HCEC 1CT (cell line): ENCODE results near the gene SNX6.

Source experiments
- DNase-seq: peaks from one replicate; pipeline ENCODE4 v3.0.0-alpha.2; 2017

SNX6 gene

GRCh38 chr14:34633742-34634141 lies 3.8 kb upstream of the SNX6 start:
- DNase-seq = no peak

GRCh38 chr14:34632411-34632978 lies 2.5 kb upstream of the SNX6 start:
- DNase-seq = no peak

DNA sequence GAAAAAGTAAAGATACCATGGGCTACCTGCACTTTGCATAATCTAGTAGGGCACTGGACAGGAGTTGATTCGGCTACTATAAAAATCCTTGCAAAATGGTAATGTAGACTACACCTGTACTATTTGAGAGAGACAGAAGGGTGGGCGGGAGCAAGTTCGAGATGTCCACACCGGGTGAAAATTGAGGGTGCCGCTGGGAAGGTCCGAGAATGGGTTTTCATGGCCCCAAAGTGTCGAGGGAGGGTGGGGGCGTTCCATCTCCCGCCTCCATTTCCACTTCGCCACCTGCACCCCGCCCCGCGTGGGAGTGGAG lies 648 bp downstream of the SNX6 start:
- DNase-seq = no peak

- peak; percentile 24 for DNase-seq
Measured at GRCh38 chr14:34628681-34629135, 1.2 kb downstream of the SNX6 start.

DNA sequence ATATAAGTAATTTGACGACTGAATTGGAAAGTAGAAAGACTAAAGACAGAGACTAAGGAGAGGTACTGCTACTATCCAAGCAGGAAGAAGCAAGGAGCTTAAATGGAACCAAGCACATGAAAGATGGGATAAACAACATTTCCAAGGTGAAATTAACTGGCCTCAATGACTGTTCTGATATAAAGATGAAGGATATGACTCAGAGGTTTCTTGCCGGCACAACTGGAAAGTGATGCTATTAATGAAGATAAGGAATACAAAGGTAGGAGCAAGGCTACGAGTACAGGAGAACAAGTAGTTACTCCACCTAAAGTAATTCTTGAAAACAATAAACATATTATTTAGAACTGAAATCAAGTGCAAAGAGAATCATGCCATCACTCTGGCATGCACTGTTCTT lies 6.4 kb downstream of the SNX6 start:
- no peak for DNase-seq

GRCh38 chr14:34620839-34621238 lies 9.1 kb downstream of the SNX6 start:
- no peak for DNase-seq

DNA sequence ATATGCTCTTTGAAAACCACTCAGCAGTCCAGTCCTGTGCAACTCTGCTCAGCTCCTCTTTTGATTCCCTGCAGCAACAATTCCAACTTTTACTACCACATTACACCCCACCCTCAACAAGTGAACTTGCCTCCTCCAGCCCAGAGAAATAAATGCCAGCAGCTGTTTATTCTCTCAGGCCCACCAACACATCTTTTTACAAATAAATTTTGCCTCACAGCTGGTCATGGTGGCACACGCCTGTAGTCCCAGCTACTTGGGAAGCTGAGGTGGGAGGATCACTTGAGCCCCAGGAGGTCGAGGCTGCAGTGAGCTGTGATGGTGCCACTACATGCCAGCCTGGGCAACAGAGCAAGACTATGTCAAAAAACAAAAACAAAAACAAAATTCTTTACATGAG lies 9.8 kb downstream of the SNX6 start:
- no peak for DNase-seq

- no peak for DNase-seq
Measured at GRCh38 chr14:34619471-34619870, 10.5 kb downstream of the SNX6 start.

DNA sequence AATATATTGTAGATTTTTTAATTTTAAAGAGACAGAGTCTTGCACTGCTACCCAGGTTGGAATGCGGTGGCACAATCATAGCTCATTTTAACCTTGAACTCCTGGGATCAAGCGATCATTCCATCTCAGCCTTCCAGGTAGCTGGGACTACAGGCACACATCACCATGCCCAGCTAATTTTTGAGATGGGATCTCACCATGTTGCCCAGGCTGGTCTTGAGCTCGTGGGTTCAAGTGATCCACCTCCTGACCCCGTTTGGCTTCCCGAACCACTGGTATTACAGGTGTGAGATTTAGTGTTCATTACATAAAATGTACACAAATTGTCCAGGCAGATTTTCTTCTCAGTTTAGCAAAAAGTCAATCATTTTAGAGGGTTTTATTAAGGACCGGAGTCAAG lies 13.6 kb downstream of the SNX6 start:
- no peak for DNase-seq

GRCh38 chr14:34615507-34615906 lies 14.4 kb downstream of the SNX6 start:
- DNase-seq = no peak

- no peak for DNase-seq
Measured at GRCh38 chr14:34614638-34615037, 15.3 kb downstream of the SNX6 start.

- DNase-seq = no peak
Measured at GRCh38 chr14:34610101-34610500, 19.8 kb downstream of the SNX6 start.

DNA sequence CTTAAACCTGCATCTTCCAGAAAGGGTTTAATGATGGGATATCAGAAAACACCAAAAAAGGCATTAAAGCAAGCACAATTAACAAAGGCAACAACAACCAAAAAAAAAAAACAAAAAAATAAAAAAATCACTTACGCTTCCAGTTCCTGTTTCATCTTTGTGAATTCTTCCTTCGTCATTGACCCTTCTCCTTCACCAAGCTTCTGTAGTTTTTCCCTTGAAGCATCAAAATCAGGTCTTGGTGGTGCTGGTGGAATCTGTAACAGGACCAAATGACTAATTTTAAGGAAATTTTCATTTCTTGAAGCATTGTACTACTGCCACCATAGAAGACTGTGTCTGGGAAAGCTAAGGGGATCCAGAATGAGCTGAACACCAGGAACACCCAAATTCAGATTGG lies 24.5 kb downstream of the SNX6 start:
- DNase-seq = no peak

GRCh38 chr14:34604995-34605394 lies 25.0 kb downstream of the SNX6 start:
- DNase-seq = no peak

DNA sequence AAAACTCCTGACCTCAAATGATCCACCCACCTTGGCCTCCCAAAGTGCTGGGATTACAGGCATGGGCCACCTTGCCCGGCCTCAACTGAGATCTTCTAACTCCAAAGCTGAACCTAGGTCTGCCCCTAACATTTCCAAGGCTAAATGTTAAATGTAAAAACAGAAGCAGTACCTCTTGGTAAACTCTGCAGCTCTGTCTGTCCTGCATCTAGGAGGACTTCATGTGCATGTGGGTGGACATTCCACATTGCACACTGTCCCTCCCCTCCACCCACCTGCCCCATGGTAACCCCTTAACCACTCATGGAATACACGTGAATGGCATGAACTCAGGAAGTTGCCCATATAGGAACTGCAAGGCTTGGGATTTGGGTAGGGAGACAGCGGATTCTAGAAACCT lies 33.1 kb downstream of the SNX6 start:
- no peak for DNase-seq

DNA sequence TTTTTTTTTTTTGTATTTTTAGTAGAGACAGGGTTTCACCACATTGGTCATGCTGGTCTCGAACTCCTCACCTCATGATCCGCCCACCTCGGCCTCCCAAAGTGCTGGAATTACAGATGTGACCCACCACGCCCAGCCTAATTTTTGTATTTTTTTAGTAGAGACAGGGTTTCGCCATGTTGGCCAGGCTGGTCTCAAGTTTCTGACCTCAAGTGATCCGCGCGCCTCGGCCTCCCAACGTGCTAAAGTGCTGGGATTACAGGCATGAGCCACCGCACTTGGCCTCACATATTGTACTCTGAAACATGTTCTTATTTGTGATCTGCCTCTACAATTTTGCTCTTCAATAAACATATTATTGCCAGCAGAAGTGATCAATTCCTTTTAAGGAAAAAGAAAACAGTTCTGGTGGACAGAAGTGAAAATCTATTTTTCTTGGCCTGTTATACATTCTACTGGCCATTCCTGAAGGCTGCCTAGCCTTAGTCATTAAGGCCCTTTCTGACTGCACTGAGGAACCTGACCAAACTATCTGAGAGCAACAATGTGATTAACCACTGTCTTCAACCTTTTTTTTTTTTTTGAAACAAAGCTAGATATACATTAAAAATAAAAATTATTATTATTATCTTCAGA lies 36.1 kb downstream of the SNX6 start:
- DNase-seq = no peak

DNA sequence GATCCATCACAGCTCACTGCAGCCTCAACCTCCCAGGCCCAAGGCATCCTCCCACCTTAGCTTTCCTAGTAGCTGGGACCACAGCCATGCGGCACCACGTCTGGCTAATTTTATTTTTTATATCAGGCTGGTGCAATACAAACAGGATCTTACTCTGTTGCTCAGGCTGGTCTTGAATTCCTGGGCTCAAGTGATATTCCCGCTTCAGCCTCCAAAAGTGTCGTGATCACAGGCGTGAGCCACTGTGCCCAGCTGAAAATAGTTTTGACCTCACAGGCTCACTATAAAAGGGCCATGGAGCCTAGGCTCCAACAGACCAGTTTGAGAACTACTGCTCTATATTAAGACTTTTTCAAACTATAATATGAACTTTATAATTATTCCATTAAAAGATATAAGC lies 37.3 kb downstream of the SNX6 start:
- DNase-seq = no peak

DNA sequence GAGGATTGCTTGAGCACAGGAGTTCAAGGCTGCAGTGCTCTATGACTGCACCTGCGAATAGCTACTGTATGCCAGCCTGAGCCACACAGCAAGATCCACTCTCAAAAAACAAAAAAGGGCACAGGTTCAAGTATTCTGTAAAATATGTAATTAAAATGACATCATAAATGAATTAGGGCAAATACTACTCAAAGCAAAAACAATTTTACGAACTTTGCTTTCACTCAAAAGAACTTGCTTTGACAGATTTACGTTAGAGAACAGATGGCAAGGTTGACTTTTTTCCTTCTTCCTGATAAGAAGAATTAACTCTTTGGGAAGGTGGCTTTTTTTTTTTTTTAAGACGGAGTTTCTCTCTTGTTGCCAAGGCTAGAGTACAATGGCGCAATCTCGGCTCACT lies 46.4 kb downstream of the SNX6 start:
- DNase-seq = no peak

- DNase-seq = no peak
Measured at GRCh38 chr14:34582117-34582680, 47.7 kb downstream of the SNX6 start.

GRCh38 chr14:34580381-34580780 lies 49.6 kb downstream of the SNX6 start:
- DNase-seq = no peak

DNA sequence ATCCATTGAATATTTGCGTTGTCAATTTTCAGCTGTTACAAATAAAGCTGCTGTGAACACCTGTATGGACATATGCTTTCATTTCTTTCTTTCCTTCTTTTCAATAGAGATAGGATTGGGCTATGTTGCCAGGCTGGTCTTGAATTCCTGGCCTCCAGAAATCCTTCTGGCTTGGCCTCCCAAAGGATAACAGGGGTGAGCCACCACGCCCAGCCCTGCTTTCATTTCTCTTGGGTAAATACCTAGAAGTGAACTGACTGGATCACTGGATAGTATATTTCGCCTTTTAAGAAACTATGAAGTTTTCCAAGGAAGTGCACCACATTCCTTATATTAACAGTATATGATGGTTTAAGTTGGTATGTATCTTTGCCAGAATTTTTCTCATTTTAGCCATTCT lies 58.2 kb downstream of the SNX6 start:
- DNase-seq = no peak

DNA sequence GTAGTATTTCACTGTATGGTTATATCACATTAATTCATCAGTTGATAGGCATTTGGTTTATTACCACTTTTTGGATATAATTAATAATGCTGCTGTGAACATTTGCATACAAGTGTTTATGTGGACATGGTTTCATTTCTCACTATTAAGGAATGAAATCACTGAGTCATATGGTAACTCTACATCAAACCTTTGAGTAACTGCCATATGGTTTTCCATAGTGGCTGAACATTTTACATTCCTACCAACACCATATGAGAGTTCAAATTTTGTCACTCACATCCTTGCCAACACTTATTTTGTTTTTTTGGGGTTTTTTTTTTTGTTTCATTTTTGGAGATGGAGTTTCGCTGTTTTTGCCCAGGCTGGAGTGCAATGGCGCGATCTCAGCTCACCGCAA lies 60.2 kb downstream of the SNX6 start:
- peak; percentile 61 for DNase-seq

DNA sequence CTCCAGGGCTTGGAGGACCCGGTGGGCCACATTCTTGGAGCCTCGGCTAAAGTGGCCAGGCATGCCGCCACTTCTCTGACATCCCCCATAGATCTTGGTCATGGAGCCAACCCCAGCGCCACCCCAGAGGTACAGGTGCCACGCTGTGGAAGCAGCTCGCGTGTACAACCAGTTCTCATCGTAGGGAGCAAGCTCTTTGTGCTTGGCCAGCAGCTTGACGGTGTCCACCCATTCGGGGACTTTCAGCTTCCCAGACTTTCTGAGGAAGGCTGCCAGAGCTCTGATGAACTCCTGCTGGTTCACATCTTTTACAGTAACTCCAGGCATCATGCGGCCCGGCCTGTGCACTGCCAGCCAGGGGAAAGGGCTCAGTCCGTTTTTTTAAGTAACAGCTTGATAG lies 61.1 kb downstream of the SNX6 start:
- no peak for DNase-seq

GRCh38 chr14:34562776-34563150 lies 67.2 kb downstream of the SNX6 start:
- no peak for DNase-seq
